Posterior vena cava (tissue), 2 donors: ENCODE results near the gene SH3RF2. TPM values are rescaled to one million over a fixed set of nuclear protein-coding genes. Genes with fewer than 3 reads are reported as not detected.

Source experiments
- DNase-seq: peaks from one replicate; pipeline ENCODE4 v3.0.0-alpha.2; 2020; ENCODE audit warnings: low spot score
- intact Hi-C, 2 donors: fragments of 100-400 bp; cut with DNase I; formaldehyde crosslinking; loops; one replicate each; pipeline versions ENCODE4 v1.14.1 to v1.14.2; 2022 to 2023
- total RNA-seq, 2 donors: library from RNA; stranded (reverse); fragmentation: NEBNext Ultra II Directional; extraction: Animal tissue kit (Norgen Biotek cat#: 25700); gene quantifications; one replicate each; pipeline ENCODE4 v1.2.1, GENCODE V29; 2021
- donor health status: DM: yes; HTN: yes; CAD: no.
- donor health status: DM: yes; HTN: yes; CAD: no.

SH3RF2 gene
- total RNA-seq, 2 donors from 2014 or later = 2.1 to 4.5 TPM

GRCh38 chr5:145919413-145919812, 17.0 kb upstream of the SH3RF2 start:
- intact Hi-C loops = no loop called here

GRCh38 chr5:145920542-145921210, 15.7 kb upstream of the SH3RF2 start:
- DNase-seq = no peak
- intact Hi-C loops = loop anchor here in 1 of 2 donors (5.0 kb wide), 1 partner anchor 1013 kb away; no protein-coding TSS in a partner anchor

More at GRCh38 chr5:145919413-145919812, 17.0 kb upstream of the SH3RF2 start:
- DNase-seq = no peak

GRCh38 chr5:145921211-145921610, 15.2 kb upstream of the SH3RF2 start:
- no peak for DNase-seq
- intact Hi-C loops = loop anchor here in 1 of 2 donors (5.0 kb wide), 1 partner anchor 1014 kb away; no protein-coding TSS in a partner anchor

- no peak for DNase-seq
- intact Hi-C loops = loop anchor here in 1 of 2 donors (5.0 kb wide), 1 partner anchor 1015 kb away; no protein-coding TSS in a partner anchor
Measured at GRCh38 chr5:145922059-145922458, 14.3 kb upstream of the SH3RF2 start.

GRCh38 chr5:145923405-145923804, 13.0 kb upstream of the SH3RF2 start:
- intact Hi-C loops = loop anchor here in 1 of 2 donors (5.0 kb wide), 1 partner anchor 1016 kb away; no protein-coding TSS in a partner anchor
- DNase-seq = no peak

GRCh38 chr5:145924849-145925248, 11.5 kb upstream of the SH3RF2 start:
- intact Hi-C loops = loop anchor here in 1 of 2 donors (5.0 kb wide), 1 partner anchor 1018 kb away; no protein-coding TSS in a partner anchor
- no peak for DNase-seq

GRCh38 chr5:145925353-145925752, 11.0 kb upstream of the SH3RF2 start:
- no peak for DNase-seq
- intact Hi-C loops = no loop called here

GRCh38 chr5:145925803-145926202, 10.6 kb upstream of the SH3RF2 start:
- intact Hi-C loops = no loop called here
- no peak for DNase-seq

- no peak for DNase-seq
- intact Hi-C loops = no loop called here
Measured at GRCh38 chr5:145931718-145932117, 4.7 kb upstream of the SH3RF2 start.

GRCh38 chr5:145934276-145934675, 2.1 kb upstream of the SH3RF2 start:
- intact Hi-C loops = no loop called here
- DNase-seq = no peak

GRCh38 chr5:145937432-145938250, 1.3 kb downstream of the SH3RF2 start:
- no peak for DNase-seq
- intact Hi-C loops = no loop called here

GRCh38 chr5:145938776-145939539, 2.6 kb downstream of the SH3RF2 start:
- intact Hi-C loops = no loop called here
- DNase-seq = no peak

- intact Hi-C loops = no loop called here
- no peak for DNase-seq
Measured at GRCh38 chr5:145939540-145940065, 3.2 kb downstream of the SH3RF2 start.

- no peak for DNase-seq
- intact Hi-C loops = no loop called here
Measured at GRCh38 chr5:145941096-145941447, 4.7 kb downstream of the SH3RF2 start.

GRCh38 chr5:145941448-145942130, 5.2 kb downstream of the SH3RF2 start:
- no peak for DNase-seq
- intact Hi-C loops = no loop called here

- intact Hi-C loops = no loop called here
- no peak for DNase-seq
Measured at GRCh38 chr5:145942201-145942600, 5.8 kb downstream of the SH3RF2 start.

- no peak for DNase-seq
- intact Hi-C loops = no loop called here
Measured at GRCh38 chr5:145942749-145943148, 6.4 kb downstream of the SH3RF2 start.

GRCh38 chr5:145943674-145944121, 7.3 kb downstream of the SH3RF2 start:
- DNase-seq = no peak
- intact Hi-C loops = no loop called here

GRCh38 chr5:145944328-145944727, 8.0 kb downstream of the SH3RF2 start:
- intact Hi-C loops = no loop called here
- DNase-seq = no peak
